NCI-H2227 treated with DMSO at 0.1 percent for 48 hours (cell line): Measurements from ENCODE around the gene NACC2.

Source experiments
- DNase-seq: peaks from one replicate; lab custom pipeline; 2025; lab: John Stamatoyannopoulos, UW

NACC2 gene, protein sequence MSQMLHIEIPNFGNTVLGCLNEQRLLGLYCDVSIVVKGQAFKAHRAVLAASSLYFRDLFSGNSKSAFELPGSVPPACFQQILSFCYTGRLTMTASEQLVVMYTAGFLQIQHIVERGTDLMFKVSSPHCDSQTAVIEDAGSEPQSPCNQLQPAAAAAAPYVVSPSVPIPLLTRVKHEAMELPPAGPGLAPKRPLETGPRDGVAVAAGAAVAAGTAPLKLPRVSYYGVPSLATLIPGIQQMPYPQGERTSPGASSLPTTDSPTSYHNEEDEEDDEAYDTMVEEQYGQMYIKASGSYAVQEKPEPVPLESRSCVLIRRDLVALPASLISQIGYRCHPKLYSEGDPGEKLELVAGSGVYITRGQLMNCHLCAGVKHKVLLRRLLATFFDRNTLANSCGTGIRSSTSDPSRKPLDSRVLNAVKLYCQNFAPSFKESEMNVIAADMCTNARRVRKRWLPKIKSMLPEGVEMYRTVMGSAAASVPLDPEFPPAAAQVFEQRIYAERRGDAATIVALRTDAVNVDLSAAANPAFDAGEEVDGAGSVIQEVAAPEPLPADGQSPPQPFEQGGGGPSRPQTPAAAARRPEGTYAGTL

DNA sequence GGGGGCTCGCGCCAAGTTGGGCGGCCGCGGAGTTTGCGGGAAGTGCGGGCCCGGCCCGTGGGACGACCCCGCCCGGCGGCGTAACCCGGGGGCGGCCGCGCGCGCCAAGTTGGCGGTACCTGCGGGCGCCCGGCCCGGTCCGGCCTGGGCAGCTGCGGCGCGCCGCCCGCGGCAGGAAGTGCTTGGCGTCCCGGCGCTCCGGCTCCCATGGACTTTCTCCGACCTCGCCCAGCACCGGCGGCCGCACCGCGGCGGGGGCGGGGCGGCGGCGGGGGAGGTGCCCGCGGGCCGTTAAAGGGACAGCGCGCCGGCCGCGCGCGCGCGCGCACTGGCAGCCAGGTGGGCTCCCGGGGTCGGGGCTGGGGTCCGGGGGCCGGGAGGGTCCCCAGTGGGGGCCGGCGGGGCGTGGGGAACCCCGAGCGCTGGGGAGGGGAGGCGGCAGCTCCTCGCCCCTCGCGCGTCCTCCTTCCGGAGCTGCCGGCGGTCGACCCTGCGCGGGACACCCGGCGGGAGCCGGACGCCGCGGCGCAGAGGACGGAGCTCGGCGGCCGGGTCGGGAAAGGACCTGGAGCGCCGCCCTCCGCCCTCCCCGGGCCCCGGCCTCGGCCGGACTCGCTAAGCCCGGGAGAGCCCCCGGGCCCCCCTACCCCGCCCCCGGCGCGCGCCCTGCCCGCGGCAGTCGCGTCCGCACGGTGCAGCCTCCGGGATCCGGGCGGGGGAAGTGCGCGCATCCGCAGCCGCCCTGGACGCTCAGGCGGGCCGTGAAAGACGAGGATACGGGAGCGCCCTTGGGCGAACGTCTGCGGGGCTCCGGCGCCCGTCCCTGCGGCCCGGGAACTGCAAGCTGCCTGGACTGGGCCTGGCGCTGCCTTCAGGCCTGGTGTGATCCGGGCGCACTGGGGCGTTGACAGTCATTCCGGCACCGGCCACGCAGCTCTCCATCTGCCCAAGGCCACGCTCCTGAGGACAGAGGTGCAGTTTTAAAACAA lies at the start of gene NACC2:
NACC2 (minus strand) TSS at position 220 of the 989 bp plus-strand sequence. CDS start 44,768 bp downstream, outside the sequence.
- no peak for DNase-seq

DNA sequence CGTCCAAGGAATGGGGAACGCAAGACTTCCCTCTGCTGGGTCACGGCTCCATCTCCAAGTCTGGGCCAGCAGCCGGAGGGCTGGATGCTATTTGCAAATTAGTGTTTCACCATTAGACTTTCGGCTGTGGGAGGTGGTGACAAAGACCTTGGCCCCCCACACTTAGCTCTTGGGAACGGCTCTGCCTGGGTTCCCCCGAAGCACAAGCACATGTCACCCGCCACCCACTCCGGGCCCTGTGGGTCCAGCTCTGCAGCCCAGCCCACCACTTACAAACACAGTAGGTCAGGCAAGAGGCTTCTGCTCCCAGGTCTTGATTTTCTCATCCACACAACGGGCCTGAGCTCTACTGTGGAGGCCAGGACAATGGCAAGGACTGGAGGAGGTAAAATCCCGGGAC lies 49.4 kb upstream of the NACC2 start:
- no peak for DNase-seq

DNA sequence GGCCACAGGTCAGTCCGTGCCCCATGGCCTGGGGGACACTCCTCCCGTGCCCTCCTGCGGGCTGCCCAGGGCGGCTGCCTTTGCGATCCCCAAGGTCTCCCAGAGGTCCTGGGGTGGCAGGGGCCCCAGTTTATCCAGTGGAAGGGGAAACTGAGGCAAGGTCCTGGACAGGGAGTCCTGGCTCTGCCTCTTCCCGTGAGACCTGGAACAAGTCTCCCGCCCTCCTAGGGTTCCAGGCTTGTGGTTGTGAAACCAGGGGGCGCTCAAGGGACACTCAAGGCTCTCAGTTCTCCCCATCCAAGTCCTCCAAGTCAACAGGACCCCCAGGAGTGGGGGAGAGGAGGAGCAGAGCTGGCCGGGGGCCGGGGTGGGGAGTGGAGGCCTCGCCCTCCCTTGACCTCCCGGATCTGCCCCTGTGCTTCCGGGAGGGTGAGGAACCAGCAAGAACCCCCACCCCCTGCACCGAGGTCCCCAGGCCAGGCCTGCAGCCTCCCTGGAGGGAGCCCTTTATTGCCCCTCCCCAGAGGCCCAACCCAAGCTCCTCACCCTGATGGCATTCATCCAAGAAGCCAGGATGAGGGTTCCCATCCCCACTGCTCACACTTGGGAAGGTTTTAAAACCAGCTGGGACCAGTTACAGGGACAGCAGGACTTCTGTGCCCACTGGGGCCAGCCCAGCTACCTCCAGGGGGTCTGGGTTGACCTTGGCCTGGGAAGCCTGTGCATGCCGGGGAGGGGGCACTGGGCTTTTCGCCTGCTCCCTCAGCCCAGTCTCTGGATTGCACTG lies 48.3 kb upstream of the NACC2 start:
- no peak for DNase-seq

DNA sequence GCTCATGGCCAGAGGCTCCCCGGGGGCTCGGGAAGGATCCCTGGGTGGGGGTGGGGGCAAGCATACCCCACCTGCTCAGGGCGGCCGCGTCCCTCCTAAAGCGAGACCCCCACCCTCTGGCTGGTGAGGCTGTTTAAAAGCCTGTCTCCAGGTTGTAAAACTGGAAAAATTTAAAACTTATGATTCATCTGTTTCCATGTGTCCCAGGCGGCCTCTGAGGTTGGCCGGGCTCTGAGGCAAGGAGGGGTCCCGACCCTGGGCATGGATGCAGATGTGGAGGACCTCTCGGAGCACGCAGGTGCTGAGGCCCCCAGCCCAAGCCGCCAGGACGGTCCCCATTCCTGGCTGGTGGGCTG lies 47.7 kb upstream of the NACC2 start:
- DNase-seq, result no peak

DNA sequence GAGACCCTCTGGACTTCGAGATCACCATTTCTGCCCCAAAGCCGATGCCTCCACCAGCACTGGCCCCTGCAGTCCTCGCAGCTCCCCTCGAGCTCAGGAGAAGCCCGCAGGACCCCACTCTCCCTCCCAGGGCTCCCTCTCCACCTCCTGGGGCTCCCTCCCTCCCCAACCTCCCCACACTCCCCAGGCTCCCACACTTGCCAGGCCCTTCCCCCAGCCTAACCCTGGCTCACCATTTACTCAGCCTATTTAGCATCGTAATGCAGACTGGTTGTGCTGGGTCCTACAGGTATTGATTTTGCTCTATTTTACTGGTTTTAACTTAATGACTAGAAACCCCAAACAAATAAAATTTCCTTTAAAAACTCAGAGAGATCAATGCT lies 47.3 kb upstream of the NACC2 start:
- no peak for DNase-seq

DNA sequence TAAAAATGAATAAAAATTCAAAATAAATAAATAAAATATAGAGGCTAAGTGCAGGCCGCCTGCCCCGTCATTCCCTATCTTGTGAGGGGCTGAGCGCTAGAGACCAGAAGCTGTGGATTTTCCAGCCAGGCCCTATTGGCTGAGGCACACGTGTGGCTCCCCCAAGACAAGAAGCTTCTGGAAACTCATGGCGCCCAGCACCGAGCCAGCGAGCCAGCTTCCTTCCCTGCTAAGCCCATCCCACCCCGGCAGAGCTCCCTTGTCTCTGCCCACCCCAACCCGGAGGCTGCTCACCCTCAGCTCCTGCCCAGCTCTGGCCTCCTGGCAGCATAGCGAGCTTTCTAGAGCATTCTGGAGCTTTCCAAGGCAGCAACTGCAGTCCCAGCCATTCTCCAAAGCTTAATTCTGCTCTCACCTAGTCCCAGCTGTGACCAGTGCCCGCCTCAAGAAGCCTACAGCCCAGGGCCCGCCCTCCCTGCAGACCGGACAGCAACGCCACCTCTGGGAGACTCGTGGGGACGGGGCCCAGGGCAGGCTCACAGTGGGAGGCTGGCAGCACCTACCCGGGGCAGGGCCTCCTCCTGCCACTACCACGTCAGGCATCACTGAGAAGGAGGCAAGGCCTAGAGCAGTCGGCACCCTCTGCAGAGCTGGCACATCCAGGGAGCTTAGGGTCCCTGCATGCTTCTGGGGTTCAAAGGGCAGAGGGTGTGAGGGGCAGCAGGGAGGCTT lies 46.8 kb upstream of the NACC2 start:
- no peak for DNase-seq

DNA sequence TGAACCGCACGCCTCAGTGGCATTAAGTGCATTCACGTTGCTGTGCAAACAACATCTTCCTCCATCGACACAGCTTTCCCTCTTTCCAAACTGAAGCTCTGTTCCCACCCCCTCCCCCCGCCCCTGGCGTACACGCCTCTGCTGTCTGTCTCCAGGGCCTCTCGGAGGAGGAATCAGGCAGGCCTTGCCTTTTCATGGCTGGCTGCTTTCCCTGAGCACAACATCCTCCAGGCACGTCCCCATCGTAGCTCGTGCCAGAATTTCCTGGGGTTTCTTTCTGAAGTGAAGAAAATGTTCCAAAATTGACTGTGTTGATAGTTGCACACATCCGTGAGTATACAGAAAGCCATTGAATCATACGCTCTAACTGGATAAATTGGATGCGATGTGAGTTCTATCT lies 45.9 kb upstream of the NACC2 start:
- DNase-seq, result no peak

DNA sequence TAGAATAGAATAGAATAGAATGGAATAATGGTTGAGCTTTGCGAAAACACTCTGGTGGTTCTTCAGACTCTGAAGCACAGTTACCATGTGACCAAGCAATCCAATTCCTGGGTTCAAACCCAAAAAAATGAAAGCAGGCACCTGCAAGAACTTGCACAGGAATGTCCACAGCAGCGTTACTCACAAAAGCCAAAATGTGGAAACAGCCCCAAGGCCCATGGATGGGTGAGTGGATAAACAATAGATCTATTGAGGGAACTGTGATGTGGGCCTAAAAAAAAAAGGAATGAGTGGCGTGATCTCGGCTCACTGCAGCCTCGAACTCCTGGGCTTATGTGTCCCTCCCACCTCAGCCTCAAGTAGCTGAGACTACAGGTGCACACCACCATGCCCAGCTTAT lies 45.0 kb upstream of the NACC2 start:
- DNase-seq, result no peak

DNA sequence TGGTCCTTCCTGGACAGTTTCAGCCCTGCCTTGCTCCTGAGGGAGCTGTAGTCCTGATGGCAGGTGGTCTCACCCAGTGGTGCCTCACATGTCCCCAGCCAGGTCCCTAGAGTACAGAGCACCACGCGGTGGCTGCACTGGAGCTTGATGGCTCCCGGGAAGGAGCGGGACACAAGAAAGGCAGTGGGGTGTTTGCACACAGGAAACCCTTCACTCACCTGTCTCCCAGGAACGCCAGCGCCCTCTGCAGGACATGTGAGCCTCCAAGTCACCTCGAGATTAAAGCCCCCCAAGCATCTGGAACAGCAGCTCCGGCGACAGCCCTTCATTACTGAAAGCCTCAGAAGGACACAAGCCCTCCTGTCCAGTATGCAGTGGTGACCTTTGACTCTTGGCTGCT lies 43.5 kb upstream of the NACC2 start:
- DNase-seq, result no peak

DNA sequence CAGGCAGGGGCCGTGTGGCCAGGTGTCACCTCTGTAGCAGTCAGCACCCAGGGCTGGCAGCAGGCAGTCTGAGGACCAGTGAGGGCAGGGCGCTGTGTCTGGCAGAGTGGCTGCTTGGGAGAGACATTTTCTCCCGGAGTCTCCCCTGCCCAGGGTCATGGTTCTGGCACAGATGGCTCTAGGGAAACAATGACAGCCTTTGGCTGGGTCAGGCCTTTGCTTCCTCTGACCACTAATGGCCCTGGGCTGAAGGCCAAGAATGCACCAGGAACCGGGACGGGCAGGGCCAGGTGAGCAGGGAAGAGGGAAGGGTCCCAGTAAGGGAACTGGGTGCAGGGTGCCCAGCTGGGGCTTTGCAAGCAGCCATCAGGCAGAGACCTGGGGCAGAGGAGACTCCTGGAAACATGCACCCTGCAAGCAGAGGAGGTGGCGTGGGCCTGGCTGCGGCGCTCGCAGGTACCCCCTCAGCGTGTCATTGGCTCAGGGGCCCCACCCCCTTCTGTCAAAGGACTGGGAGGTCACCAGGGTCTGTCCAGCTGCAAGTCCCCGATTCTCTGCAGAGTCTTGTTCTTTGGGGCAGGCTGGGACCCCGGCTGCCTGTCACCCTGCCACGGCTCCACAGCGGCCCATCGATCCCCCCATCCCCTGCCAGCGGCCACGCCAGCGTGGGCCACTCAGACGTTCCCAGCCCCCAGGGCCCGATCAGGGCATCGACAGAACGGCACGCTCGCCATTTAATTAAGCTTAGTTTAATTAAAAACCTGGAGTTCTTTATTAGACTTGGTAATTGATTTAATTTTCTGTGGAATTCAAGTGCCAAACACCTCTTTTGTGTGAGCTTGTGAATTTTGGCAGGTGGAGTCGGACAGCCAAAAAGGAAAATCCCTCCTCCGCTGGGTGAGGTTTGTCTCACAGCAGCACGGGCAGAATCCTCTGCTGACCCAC lies 42.5 kb upstream of the NACC2 start:
- no peak for DNase-seq

DNA sequence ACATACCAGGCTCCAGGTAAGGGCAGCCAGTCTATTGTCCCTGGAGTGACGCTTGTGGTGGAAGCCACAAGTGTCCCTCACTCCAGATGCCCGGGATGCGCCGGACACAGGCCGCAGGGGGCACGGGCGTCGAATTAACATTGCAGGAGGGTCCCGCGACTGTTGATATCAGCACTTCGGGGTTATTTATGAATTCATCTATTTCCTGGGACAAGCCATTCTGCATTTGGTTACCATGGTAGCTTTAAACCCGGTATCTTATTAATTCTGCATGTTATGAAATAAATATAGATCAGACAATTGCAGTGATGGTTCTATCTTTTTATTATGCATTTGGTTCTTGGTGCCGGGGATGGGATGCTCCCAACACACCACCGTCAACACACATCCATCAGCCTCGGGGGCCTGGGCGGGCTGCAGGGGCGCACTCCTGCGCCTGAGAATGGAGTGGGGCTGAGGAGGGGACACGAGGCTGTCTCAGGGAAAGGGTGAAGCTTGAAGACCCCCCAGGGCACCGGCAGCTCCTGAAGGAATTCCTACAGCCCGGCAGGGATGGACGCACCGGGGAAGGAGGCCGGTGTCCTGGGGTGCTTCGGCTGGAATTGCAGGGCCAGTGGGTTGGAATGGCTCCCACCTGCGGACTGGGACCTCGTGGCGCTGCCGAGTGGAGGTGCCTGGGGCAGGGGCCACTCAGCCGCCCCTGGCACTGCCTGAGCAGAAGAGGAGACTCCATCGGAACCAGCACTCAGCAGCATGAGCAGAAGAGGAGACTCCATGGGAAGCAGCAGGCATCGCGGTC lies 41.2 kb upstream of the NACC2 start:
- DNase-seq, result no peak

DNA sequence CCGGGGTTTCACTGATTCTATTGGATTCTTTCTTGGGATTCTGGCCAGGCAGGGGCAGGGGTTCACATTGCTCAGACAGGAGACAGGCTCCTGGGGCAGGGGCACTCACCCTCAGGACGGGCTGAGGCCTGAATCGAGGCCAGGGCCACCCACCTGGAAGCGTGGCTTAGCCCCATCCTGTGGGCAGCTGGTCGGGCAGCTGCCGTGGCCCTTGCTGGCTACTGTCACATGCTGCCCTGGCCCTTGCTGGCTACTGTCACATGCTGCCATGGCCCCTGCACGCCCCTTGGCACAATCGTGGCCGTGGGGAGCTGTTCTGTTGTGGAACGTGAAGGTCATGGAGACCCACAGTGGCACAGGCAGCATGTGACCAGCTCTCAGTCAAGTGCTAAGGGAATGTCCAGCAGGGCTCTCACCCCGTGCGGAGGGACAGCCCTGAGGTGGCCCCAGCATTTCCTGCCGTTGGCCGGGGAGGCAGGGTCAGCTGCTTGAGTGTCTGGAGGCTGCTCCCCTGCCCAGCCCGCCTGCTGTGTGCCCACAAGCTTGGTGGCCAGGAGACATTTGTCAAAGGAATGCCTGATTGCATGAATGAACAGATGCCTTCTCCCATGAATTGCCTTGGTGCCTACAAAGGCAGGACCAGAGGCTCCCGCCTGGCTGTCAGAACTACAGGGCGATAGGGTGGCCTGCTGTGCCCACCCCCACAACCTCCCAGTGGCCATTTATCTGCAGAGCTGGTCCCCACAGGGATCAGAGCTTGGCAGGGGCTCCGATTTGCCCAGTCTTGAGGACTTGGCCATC lies 40.4 kb upstream of the NACC2 start:
- DNase-seq, result no peak

DNA sequence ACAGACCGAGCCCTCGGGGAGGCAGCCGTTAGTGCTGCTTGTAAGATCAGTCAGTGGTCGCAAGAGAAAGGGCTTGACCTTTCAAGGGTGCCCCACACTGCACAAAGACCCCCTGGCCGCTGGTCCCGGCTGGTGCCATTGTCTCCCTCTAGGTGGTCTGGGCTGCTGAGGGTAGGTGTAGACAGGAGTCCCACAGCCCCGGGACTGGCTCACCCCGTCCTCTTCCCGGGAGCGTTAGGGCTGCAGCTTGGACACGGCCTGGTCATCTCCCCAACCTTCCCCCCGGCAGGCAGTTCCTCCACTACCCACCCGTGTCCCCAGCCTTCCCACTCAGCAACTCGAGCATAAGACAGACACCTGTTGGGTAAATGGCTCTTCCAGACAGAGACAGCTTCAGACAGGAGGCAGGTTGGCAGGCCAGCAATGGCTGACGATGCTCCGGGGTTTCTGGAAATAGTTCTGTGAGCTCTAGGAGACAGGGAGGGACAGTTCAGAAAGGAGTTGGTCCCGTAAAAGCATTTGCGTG lies 38.9 kb upstream of the NACC2 start:
- DNase-seq, result no peak

DNA sequence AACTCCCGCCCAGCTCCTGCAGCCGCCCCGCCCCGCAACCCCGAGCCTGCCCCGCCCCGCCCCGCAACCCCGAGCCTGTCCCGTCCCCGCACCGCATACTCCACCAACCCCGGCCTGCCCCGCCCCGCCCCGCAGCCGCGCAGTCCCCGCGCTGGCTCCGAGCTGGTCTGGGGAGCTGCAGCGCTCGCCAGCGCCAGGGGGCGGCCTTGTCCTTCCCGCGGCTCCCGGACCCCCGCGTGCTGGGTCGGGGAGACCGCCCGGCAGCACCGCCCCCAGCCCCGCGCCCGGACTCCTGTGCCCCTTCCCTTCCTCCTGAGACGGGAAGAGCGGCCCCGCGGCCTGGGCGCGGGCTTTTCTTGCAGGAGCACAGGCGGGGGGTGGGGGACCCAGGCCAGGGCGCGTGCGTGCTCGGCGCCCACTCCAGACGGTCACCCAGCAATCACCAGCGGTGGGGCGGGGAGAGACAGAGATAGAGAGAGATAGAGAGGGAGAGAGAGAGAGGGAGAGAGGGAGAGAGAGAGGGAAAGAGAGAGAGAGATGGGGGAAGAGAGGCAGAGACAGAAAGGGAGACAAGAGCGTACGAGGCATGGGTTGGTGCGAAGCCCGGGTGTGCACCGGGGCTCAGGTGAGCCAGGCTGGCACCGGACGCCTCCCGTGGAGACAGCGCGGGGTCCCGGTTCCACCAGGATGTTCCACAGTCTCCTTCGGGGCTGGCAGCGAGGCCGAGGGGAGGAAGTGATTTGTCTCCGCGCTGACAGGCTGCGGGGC lies 38.3 kb upstream of the NACC2 start:
- DNase-seq, result no peak

DNA sequence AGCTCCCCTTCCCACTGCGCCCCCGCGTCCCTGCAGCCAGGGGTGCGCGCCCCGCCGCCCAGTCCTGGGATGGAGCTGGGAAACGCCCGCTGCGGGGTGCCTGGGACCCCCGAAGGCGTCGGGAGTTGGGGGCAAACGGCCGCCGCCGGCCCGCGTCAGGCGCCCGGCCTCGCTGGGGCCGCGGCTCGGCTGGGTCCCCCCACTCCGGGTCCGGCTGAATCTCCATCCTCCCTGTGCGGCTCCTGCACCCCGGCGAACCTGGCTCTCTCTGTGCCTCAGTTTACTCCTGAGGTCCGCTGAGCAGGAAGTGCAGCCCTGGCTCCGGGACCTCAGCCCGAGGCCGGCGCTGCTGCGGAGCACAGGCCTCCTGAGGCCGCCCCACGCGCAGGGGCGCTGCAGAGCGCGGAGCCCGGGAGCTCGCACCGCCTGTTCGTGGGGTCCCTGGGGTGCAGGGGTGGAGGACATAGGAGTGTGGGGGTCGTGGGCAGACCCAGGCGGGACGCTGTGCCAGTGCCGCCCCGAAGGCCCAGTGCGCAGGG lies 37.5 kb upstream of the NACC2 start:
- DNase-seq, result no peak

DNA sequence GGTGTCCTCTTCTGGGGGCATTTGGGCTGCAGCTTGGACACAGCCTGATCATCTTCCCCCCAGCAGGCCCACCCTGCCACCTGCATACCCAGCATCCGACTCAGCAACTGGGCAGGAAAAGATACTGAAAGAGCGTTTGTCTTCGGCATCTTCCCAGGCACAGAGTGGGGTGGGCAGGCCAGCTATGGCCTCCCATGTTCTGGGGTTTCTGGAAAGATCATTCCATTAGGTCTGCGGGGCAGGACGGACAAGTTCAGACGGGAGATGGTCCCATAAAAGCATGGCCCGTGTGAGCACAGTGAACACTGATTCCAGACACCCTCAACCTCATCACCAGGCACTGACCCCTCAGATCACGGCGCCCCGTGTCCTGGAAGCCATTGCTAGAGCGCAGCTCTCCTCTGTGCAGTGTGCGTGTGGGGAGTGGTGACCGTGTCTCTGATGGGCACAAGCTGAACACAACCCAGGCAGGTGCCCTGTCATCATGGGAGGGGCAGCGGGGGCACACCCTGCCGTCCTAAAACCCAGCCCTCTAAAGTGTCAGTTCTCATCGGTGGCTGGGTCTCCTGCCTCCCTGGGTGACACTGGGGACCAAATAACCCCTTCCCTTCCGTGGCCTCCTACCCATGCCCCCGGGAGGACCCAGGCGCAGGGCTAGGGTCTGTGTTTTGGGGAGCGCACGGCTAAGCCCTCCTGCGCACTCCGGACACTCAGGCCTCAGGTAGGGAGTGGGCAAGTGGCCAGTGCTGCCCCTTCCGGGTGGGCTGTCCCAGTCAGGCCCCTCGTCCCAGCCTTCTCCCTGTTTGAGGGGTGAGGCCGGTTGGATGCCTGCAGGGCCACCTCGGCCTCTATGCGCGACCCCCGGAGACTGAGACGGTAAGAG lies 36.8 kb upstream of the NACC2 start:
- no peak for DNase-seq
